H9 (cell line): ENCODE data around the gene TM2D1. TPM values are rescaled to one million over a fixed set of nuclear protein-coding genes. Genes with fewer than 3 reads are reported as not detected.

Source experiments
- DNase-seq: peaks from one replicate; pipeline ENCODE4 v3.0.0-alpha.2; 2017
- H2AFZ ChIP-seq: one replicate; pipeline ENCODE4 v1.6.1; 2013; ENCODE audit warnings: mild to moderate bottlenecking, low read length, control low read depth, moderate library complexity
- H2AK5ac ChIP-seq: 2 replicates; pipeline ENCODE4 v1.6.1; 2013; ENCODE audit warnings: low read length, control low read depth, mixed read lengths; ENCODE audit not compliant: insufficient read length
- H2BK120ac ChIP-seq: one replicate; pipeline ENCODE4 v1.6.1; 2013; ENCODE audit warnings: low read depth, mild to moderate bottlenecking, low read length, control low read depth, inconsistent platforms; ENCODE audit not compliant: poor library complexity, severe bottlenecking
- H2BK12ac ChIP-seq: 2 replicates; pipeline ENCODE4 v1.6.1; 2013; ENCODE audit warnings: low read length, control low read depth, mixed read lengths, low read depth; ENCODE audit not compliant: insufficient read length
- H2BK15ac ChIP-seq: 2 replicates; pipeline ENCODE4 v1.6.1; 2013; ENCODE audit warnings: low read depth, low read length, control low read depth
- H2BK20ac ChIP-seq: one replicate; pipeline ENCODE4 v1.6.1; 2013; ENCODE audit warnings: low read depth, mild to moderate bottlenecking, low read length, control low read depth, inconsistent platforms; ENCODE audit not compliant: poor library complexity, severe bottlenecking
- H2BK5ac ChIP-seq: 2 replicates; pipeline ENCODE4 v1.6.1; 2013; ENCODE audit warnings: low read length, control low read depth, mixed read lengths; ENCODE audit not compliant: insufficient read length
- H3K14ac ChIP-seq: 2 replicates; pipeline ENCODE4 v1.6.1; 2013; ENCODE audit warnings: low read length, control low read depth; ENCODE audit not compliant: insufficient read depth
- H3K18ac ChIP-seq: 2 replicates; pipeline ENCODE4 v1.6.1; 2013; ENCODE audit warnings: low read depth, mild to moderate bottlenecking, mixed read lengths, low read length, control low read depth; ENCODE audit not compliant: insufficient read length
- H3K23ac ChIP-seq: 2 replicates; pipeline ENCODE4 v1.6.1; 2013; ENCODE audit warnings: low read length, control low read depth, mixed read lengths, low read depth; ENCODE audit not compliant: insufficient read length
- H3K23me2 ChIP-seq: 2 replicates; pipeline ENCODE4 v1.6.1; 2013; ENCODE audit warnings: low read depth, mild to moderate bottlenecking, mixed read lengths, low read length, control low read depth; ENCODE audit not compliant: insufficient read length, poor library complexity, severe bottlenecking
- H3K27ac ChIP-seq: 2 replicates; pipeline ENCODE4 v1.5.1; 2013; ENCODE audit warnings: low read length, control low read depth, mixed read lengths, low read depth; ENCODE audit not compliant: insufficient read length
- H3K27me3 ChIP-seq: 2 replicates; pipeline ENCODE4 v1.6.1; 2013; ENCODE audit warnings: low read length, control low read depth, inconsistent platforms; ENCODE audit not compliant: insufficient read depth
- H3K4ac ChIP-seq: 2 replicates; pipeline ENCODE4 v1.6.1; 2013; ENCODE audit warnings: low read depth, mild to moderate bottlenecking, control low read depth, inconsistent platforms, low read length, moderate library complexity
- H3K4me1 ChIP-seq: 2 replicates; pipeline ENCODE4 v1.6.1; 2013; ENCODE audit warnings: low read length, control low read depth, inconsistent platforms; ENCODE audit not compliant: insufficient read depth
- H3K4me2 ChIP-seq: 2 replicates; pipeline ENCODE4 v1.6.1; 2013; ENCODE audit warnings: low read length, control low read depth, mixed read lengths; ENCODE audit not compliant: insufficient read length, insufficient read depth
- H3K56ac ChIP-seq: 2 replicates; pipeline ENCODE4 v1.6.1; 2013; ENCODE audit warnings: low read depth, mild to moderate bottlenecking, mixed read lengths, low read length, control low read depth; ENCODE audit not compliant: insufficient read length
- H3K79me1 ChIP-seq: 2 replicates; pipeline ENCODE4 v1.6.1; 2013; ENCODE audit warnings: low read depth, mild to moderate bottlenecking, moderate library complexity, low read length, control low read depth, inconsistent platforms; ENCODE audit not compliant: insufficient read depth, poor library complexity, severe bottlenecking
- H3K79me2 ChIP-seq: 2 replicates; pipeline ENCODE4 v1.6.1; 2013; ENCODE audit warnings: low read length, control low read depth, inconsistent platforms; ENCODE audit not compliant: insufficient read depth
- H3K9ac ChIP-seq: 2 replicates; pipeline ENCODE4 v1.6.1; 2013; ENCODE audit warnings: low read length, control low read depth, mixed read lengths; ENCODE audit not compliant: insufficient read length; ENCODE audit errors: extremely low read depth
- H3K9me3 ChIP-seq: one replicate; pipeline ENCODE4 v1.6.1; 2013; ENCODE audit warnings: low read depth, low read length, inconsistent platforms; ENCODE audit not compliant: control insufficient read depth
- H3T11ph ChIP-seq: one replicate; pipeline ENCODE4 v1.6.1; 2013; ENCODE audit warnings: mild to moderate bottlenecking, low read length, control low read depth, inconsistent platforms
- H4K20me1 ChIP-seq: one replicate; pipeline ENCODE4 v1.6.1; 2013; ENCODE audit not compliant: control insufficient read depth, insufficient read length, insufficient read depth
- H4K5ac ChIP-seq: 2 replicates; pipeline ENCODE4 v1.6.1; 2013; ENCODE audit warnings: low read depth, mild to moderate bottlenecking, mixed read lengths, low read length, control low read depth; ENCODE audit not compliant: insufficient read length
- H4K8ac ChIP-seq: replicated peaks from 2 replicates; pipeline ENCODE4 v1.6.1; 2013; ENCODE audit warnings: low read length, control low read depth, mixed read lengths, low read depth; ENCODE audit not compliant: insufficient read length
- H4K91ac ChIP-seq: 2 replicates; pipeline ENCODE4 v1.6.1; 2013; ENCODE audit warnings: low read depth, mild to moderate bottlenecking, moderate library complexity, mixed read lengths, low read length, control low read depth; ENCODE audit not compliant: insufficient read length
- H3K27ac Mint-ChIP-seq, 3 experiments: 2 replicates in 2 of 3; 3 replicates in 1 of 3; pipeline ENCODE4 v1.8.0; 2020 to 2021; ENCODE audit warnings: mixed read lengths in 3 of 3, mild to moderate bottlenecking in 1 of 3, moderate library complexity in 1 of 3
- H3K27me3 Mint-ChIP-seq: 2 replicates; pipeline ENCODE4 v1.8.0; 2021; ENCODE audit warnings: low read depth, mild to moderate bottlenecking, moderate library complexity, mixed read lengths
- H3K36me3 Mint-ChIP-seq, 3 experiments: 2 replicates in 2 of 3; 3 replicates in 1 of 3; pipeline ENCODE4 v1.8.0; 2020 to 2021; ENCODE audit warnings: low read depth in 3 of 3, mixed read lengths in 3 of 3; ENCODE audit not compliant: insufficient read depth in 1 of 3
- H3K4me1 Mint-ChIP-seq, 2 experiments: 2 replicates each; pipeline ENCODE4 v1.8.0; 2020; ENCODE audit warnings: mixed read lengths in 2 of 2
- H3K4me3 Mint-ChIP-seq, 2 experiments: 2 replicates in 1 of 2; 3 replicates in 1 of 2; pipeline ENCODE4 v1.8.0; 2020 to 2021; ENCODE audit warnings: mild to moderate bottlenecking in 2 of 2, mixed read lengths in 2 of 2, moderate library complexity in 1 of 2
- H3K9me3 Mint-ChIP-seq, 2 experiments: 2 replicates in 1 of 2; 3 replicates in 1 of 2; pipeline ENCODE4 v1.8.0; 2020; ENCODE audit warnings: mild to moderate bottlenecking in 2 of 2, mixed read lengths in 2 of 2, moderate library complexity in 1 of 2
- WGBS: extraction: QIAGEN DNeasy Blood & Tissue Kit; methylation state at CpG from one replicate; pipeline ENCODE4 v1.1.7; 2013; ENCODE audit warnings: missing lambda C conversion rate, low lambda C conversion rate, mixed read lengths; ENCODE audit not compliant: insufficient read length; ENCODE audit errors: extremely low coverage; 5-methylcytosine and 5-hydroxymethylcytosine counted together
- total RNA-seq: library from RNA; stranded (reverse); gene quantifications from 2 replicates; pipeline ENCODE4 v1.2.1, GENCODE V29; 2021
- TF ChIP-seq, protein P1 (sequence below): fragments of 200-600 bp; sonication (generic); conservative IDR thresholded peaks from 3 replicates; pipeline ENCODE4 v1.8.0; 2021; ENCODE audit warnings: antibody characterized with exemption, mild to moderate bottlenecking

Gene TM2D1
- total RNA-seq, 1 experiment from 2014 or later: 20.3 TPM

DNA sequence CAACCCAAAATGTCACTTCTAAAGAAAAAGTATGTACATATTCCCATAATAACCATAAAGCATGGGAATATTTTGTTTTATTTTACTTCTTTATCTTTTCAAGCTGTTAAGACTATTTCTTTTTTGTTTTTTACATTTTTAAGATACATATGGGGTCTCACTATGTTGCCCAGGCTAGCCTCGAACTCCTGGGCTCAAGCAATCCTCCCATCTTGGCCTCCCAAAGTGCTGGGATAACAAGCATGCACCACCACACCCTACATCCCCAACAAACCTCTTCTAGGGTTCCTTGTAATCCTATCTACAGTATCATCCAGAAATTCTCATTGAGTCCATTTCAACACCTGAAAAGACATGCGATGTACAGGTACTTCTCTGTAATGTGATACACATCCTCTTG lies 87.5 kb downstream of the TM2D1 start:
- Mint-ChIP-seq H3K4me3 (no peak overlapping the region), H3K9me3 (no peaks in the 10 kb centered on the region), H3K27me3 (peaks cover 16% of the 10 kb centered on the region), H3K27ac (no peak overlapping the region), H3K4me1 (peaks cover 25 to 26% of the 10 kb centered on the region in 2 experiments), H3K36me3 (no peaks in the 10 kb centered on the region)
- Histone ChIP-seq H3K56ac (no peak overlapping the region), H3K79me1 (no peaks in the 10 kb centered on the region), H3K23me2 (no peaks in the 10 kb centered on the region), H4K20me1 (no peaks in the 10 kb centered on the region), H3K4me2 (no peak overlapping the region), H2BK120ac (no peak overlapping the region), H4K8ac (no peak overlapping the region), H3K18ac (no peak overlapping the region), H3K4me1 (peaks cover 2% of the 10 kb centered on the region; the same call in 1 of the 2 replicates), H3K14ac (no peak overlapping the region), H3K27ac (no peak overlapping the region), H3K79me2 (no peaks in the 10 kb centered on the region), H3K27me3 (no peaks in the 10 kb centered on the region), H3K4ac (no peak overlapping the region), H3K9ac (no peak overlapping the region), H4K91ac (no peak overlapping the region), H3K9me3 (no peaks in the 10 kb centered on the region), H2BK5ac (no peak overlapping the region), H2BK15ac (no peak overlapping the region), H4K5ac (no peak overlapping the region), H3T11ph (no peak overlapping the region), H2AK5ac (no peak overlapping the region), H2AFZ (no peak overlapping the region), H2BK20ac (no peak overlapping the region), H2BK12ac (no peak overlapping the region), H3K23ac (no peak overlapping the region)
- no CpG with 5 or more reads among the region's 2 CpGs for WGBS
- TF ChIP-seq, protein P1, sequence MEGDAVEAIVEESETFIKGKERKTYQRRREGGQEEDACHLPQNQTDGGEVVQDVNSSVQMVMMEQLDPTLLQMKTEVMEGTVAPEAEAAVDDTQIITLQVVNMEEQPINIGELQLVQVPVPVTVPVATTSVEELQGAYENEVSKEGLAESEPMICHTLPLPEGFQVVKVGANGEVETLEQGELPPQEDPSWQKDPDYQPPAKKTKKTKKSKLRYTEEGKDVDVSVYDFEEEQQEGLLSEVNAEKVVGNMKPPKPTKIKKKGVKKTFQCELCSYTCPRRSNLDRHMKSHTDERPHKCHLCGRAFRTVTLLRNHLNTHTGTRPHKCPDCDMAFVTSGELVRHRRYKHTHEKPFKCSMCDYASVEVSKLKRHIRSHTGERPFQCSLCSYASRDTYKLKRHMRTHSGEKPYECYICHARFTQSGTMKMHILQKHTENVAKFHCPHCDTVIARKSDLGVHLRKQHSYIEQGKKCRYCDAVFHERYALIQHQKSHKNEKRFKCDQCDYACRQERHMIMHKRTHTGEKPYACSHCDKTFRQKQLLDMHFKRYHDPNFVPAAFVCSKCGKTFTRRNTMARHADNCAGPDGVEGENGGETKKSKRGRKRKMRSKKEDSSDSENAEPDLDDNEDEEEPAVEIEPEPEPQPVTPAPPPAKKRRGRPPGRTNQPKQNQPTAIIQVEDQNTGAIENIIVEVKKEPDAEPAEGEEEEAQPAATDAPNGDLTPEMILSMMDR: no peak
- no peak for DNase-seq
